Fibroblast of gingiva (primary cell): ENCODE results near the gene LPO.

ENCODE experiments used
- DNase-seq: peaks from one replicate; pipeline ENCODE4 v3.0.0-alpha.2; 2011; ENCODE audit warnings: low read depth

The LPO gene

DNA sequence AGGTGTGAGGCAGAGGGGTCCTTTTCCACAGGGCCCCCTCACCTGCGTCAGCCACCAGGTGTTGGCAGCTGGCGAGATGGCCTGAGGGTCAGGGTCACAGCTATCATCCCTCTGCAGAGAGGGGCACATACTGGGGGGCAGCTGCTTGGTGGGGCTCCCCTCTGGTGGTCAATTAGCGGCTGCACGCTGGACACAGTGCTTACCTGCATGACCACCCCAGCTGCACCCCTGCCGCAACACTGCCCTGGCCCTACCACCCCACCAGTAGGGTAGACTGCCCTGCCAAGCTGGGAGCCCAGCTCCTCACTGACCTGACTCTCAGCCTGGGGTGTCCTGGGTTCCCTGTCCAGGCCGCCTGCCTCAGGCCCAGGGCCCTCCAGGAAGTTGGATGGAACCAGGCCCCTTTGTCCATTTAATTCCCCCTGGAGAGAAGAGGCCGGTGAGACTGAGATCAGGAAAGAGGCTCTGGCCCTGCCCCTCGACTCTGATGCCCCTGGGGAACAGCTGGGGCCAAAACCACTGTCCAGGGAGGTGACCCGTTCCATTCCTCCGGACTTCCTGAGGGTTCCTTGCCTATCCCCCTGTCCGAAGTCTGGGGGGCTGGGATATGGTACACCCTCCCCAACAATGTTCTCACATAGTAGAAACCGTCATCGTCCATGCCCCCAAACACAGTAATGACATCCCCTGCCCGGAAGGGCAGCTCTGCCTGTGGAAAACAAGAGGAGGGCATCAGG lies 66.5 kb downstream of the LPO start:
- no peak for DNase-seq

DNA sequence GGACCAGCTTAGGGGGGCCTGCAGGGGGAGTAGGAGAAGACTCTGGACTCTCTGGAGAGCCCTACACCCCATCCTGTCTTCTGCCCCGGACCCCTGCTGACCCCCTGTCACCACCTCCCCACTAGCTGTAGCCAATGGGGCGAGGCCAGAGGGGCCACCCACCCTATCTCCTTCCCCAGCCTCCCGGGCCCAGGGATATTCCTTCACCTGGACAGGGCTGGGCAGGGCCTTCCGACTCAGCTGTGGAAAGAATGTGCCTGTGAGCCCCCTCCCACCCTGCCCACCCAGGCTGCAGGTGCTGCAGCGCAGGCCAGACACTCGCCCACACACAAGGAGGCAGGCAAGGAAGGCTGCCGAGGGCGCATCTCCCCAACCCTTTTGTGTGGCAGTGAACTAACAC lies 67.2 kb downstream of the LPO start:
- no peak for DNase-seq

DNA sequence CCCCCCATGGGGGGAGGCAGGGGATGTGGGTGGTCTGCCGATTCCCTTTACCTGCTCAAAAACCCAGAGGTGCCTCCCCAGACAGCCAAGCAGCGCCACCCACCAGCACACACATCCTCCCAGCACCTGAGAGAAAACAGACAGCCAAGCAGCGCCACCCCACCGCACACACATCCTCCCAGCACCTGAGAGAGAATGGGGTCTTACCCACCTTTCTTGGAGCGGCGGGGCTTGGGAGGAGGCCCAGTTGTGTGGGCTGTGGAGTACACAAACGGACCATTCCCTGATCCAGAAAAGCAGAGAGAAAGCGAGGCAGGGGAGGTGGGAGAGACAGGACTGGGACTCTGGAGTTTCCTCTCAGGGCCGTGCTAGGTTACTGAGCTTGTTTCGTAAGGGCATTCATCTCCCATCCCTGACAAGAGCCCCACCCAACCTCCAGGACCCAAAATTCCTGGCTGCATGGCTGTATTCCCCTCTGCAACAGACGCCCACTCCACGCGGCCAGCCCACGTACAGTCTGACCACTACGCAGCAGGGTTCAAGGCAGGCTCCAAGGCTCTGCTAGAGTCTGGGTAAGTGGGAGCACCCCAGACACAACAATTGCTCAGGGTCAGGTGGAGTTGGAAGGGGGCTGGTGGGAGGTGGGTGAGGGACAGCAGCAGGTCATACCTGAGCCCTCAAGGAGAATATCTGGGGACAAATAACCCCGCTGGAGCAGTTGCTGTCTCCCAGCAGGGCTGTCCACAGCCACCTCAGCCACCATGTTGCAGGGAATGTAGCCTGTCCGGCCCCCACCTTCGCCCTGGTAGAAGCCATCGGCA lies 68.0 kb downstream of the LPO start:
- no peak for DNase-seq

DNA sequence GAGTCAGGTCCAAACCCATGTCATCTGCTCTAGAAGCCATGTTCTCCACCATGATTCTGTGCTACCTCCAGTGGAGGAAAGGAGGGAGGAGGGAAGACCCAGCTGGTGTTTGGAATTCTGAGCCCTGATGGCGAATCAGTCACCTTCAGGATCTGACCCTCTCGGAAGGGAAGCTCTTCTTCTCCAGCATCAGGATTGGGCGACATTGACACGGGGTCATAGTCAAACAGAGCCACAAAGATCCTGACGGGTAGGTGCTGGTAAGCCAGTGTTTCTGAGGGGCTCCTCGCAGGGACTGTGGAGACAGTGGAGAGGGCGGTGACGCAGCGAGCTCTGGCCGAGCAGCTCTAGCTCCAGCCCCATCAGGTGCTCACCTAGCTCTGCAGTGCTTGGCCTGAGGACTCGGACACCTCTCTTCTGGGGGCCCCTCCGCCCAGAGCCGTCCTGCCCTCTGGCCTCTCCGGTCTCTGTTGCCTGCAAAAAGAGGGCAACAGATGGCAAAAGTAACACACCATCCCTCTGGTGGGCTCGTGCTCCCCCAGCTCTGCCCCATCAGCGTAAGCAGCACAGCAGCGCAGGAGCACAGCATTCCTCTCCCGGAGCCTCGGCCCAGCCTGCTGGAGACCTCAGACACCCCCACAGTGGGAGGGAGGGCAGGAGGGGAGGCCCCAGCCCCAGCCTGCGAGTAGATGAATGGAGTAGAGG lies 69.2 kb downstream of the LPO start:
- no peak for DNase-seq

DNA sequence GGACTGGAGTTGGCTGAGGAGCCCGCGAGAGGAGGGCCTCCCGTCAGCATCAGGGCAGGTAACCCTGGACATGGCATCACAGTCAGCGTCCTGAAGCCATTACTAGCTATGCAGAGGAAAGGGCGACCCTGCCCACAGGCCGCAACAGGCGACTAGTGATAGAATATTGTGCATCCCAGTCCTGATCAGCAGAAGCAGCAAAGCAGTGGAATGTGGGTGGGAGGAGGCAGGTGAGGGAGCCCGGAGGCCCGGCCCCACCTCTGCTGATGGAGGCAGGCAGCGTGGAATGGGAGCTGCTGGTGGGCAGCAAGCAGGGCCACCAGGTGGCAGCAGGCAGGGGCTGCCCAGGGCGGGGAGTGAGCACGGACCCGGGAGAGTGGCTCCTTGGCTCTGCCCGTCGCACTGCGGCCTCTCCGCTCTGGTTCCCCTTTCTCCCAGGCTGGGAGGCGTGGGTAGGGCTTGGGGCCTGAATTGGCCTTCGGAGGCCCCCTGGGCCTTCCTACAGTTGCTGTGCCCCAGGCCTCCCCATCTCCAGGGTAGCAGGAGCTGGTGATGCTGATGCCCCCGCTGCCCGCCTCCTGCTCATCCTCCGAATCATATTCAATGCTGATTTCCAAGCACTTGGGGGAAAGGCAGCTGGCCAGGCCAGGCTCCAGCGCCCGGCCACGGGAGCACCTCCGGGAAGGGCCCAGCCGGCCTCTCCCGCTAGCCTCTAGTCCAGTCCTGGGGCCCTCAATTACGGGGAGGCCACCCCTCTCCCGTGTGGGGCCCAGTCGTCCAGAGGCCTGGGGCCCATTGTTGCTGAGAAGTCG lies 70.0 kb downstream of the LPO start:
- DNase-seq: no peak

DNA sequence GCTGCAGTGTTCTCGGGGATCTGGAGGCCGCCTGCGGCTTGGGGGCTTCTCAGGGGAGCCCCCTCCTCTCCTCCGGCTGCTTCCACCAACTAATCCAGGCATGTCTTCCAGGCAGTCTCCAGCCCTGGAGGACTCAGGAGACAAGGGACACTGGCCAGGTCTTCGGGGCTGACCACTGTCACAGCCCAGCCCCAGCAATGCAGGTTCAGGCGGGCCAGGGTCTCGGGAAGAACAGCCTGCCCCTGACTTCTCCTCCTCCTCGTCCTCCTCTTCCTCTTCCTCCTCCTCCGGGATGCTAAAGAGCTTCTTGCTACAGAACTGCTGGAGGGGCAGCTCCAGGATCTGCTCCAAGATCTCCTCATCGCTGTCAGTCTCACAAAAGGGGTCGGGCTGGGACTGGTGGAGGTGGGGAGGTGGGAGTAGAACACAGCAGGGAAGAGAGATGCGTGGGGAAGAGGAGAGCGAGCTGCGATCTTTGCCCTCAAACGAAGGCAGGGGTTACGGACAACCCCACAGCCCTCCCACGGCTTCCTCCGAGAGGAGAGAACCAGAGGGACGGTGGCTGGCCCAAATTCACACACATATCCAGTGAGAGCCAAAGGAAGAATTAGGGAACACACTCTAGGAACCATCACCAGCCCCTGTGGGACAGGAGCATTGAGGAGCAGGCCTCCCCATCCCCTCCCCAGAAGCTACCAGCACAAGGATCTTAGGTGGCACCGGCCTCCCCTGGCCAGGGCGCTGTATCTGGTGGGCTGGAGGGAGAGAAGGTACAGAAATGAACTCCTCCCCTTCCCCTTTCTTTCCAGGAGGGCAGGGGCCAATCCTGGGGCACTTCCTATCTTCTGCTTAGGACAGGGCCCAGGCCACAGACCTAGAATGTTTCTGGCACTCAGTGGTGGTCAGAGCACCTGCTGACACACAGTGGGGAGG lies 70.9 kb downstream of the LPO start:
- no peak for DNase-seq

DNA sequence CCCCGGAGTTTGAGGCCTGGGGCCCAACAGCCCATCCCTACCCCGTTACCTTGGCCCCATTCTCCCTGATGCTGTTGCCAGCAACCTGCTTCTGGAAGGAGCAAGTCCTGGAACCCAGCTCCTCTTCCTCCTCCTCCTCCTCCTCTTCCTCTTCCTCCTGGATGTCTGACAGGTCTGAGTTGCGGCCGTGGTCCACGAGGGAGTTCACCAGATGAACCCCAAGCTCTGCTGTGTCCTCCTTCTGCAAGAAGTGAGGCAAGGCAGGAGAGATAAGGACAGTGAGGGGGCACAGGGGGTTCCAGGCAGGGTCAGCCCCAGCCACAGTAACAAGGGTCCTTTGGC lies 71.5 kb downstream of the LPO start:
- no peak for DNase-seq

DNA sequence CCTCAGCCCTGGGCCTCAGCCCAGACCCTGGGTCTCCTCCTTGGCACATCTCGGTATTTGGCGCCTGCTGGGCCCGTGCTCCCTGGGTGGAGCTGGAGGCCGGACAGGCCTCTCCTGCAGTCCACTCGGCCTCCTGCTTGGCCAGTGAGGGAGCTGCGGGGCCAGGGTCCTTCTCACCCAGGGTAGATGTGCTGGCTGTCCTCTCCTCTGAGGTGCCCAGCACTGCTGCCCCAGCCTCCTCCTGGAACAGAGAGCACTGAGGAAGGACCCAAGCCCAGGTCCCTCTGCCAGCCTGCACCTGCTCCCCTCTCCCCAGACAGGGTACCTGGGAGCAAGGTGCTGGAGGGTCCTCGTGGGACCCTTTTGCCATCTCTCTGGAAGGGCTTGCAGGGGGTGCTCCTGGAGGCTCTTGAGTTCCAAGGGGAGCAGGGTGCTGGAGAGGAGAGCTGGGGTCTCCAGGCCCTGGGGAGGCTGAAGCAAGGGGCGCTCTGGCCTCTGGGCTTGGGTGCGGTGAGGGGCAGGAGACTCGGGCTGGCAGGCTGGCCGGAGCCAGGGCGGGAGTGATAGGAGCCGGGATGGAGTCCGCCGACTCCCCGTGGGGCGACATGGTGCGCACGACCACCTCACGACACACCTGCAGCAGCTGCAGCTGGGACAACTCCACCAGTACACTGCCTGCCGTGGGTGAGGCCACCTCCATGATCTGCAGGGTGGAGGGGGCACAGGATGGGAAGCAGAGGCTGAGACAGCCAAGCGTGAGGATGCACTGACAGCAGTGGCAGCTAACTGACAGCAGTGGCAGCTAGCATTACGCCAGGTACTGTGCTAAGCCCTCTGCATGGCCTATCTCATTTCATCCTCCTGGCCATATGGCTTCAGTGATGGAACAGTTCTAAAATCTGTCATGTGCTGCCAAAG lies 72.4 kb downstream of the LPO start:
- no peak for DNase-seq

DNA sequence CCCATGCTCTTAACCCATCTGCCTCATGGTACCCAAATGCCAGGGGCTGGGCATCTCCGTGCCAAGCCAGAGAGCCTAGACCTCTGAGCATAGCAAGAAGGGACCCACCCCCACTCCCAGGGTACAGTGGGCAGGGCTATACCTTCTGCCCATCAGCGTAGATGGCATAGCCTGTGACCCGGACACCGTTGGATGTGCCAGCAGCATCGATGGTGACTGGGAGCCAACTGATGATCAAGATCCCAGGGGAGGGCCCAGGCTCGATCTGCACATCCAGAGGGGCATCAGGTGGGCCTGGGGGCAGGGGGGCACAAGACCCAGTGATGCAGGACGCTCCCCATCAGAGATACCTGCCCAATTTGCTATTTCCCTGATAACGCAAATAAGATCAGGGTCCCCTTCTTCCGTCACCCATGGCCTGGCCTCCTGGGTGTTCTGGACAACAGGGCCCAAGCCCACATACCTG lies 73.1 kb downstream of the LPO start:
- no peak for DNase-seq

DNA sequence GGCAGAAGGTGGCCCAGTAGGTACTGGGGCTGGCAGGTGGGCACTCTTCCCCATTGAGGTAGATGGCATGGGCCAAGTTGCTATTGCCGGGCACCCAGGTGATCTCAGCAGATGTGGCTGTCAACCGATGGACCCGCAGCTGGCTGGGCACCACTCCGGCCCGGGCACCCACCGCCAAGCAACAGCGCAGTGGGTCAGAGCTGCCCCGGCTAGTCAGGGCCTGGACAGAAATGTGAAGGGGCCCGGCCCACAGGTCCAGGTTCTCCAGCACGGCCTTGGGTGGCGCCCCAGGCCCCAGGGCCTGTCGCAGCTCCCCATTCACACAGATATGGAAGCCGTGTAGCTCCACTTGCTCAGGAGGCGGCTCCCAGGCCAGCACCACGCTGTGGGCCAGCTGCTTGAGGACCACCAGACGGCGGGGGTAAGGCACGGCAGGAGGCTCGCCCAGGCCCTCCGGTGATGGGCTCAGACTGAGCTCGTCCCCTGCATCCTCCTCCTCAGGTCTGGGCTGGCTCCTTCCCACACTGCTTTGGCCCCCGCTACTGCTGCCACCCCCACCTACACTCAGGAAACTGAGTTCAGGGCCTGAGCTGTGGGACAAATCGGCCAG lies 73.7 kb downstream of the LPO start:
- DNase-seq: no peak

DNA sequence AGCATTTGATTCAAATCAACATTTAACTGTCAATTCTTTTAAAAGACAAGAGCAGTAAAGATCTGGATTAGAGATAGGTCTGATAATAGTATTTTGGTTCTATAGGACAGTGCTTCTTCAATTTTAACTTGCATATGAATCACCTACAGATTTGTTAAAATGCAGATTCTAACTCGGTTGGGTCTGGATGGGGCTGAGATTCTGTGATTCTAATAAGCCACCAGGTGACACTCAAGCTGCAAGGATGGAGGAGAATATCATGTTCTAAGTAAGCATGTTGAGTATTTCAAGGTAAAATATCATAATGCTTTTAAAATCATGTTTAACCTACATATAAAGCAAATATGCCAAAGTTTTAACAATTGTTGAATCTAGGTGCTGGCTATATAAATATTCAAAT lies 74.4 kb downstream of the LPO start:
- no peak for DNase-seq

DNA sequence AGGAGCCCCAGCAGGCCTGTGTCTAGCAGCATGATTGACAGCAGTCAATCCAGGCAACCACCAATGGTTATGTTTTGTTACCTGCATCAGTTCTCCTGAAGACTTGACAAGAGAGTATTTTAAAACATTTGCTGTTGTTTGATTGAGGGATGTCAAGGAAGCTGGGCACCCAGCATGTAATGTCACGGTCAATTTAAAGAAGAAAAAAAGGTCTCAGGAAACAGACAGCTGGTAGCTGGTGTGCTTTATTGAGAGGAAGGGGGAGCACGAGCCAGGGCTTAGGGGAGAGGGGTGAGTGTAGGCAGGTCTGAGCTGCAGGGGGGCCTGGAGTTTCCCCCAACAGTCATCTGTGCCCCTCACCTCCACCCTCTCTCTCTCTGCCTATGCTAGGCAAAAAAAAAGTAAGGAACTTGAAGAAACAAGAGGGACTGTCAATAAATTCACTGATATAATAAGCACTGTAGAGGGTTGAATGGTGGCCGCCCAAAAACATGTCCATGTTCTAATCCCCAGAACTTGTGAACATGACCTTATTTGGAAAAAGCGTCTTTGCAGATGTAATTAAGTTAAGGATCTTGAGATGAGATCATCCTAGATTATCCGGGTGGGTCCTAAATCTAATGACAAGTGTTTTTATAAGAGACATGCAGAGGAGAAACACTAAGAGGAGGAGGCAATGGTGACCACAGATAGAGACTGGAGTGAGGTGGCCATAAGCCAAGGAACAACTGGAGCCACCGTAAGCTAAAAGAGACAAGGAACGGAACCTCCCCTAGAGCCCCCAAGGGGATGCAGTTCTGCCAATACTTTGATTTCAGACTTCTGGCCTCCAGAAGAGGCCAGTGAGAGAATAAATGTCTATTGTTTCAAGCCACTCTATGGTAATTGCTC lies 75.7 kb downstream of the LPO start:
- no peak for DNase-seq

DNA sequence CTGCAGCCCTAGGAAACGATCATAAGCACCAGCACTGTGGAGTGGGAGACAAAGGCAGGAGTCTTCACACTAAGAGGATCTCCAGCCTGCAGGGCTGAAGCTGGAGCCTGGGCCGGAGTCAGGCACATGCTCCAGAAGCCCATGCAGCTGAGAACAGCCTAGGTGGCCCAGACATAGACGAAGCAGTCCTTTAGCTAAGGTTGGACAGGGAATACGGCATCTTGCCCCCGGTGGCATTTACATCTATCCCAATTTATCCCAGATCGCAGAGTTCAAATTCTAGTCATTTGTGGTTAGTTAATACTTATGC lies 76.3 kb downstream of the LPO start:
- DNase-seq: no peak

DNA sequence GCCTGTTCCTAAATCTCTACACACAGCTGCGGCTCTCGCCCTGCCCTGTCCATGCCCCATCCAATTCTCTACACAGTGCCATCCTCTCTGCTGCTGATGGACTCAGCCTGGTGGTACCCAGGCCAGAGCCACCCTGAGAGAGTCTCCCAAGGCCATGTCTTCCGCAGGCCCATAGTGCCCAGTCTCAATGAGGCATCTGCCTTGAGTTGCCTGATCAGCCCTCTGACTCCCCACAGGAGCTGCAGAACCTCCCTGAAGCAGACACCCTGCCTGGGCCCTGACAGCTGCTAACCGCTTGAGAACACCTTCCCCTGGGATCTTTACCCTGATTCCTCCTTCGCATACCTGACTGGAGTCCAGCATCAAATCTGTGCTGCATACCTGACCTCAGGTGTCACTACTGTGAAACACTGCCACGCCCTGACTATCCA lies 76.9 kb downstream of the LPO start:
- DNase-seq: no peak

DNA sequence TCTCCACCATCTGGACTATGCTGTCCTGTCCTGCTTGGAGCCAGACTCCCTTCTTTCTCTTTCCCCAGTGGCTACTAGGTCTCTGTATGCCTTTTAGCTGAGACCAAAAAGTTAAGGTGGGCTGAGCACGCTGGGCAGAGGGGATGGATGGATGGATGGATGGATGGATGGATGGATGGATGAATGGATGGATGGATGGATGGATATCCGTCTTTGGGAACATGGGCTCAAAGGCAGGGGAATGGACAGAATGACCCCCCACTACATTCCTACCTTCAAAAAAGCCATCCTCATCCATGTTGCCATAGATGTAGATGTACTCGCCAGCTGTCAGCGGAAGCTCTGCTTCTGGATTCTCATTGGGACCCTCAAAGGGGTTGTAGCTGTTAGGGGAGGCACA lies 77.4 kb downstream of the LPO start:
- DNase-seq: no peak

DNA sequence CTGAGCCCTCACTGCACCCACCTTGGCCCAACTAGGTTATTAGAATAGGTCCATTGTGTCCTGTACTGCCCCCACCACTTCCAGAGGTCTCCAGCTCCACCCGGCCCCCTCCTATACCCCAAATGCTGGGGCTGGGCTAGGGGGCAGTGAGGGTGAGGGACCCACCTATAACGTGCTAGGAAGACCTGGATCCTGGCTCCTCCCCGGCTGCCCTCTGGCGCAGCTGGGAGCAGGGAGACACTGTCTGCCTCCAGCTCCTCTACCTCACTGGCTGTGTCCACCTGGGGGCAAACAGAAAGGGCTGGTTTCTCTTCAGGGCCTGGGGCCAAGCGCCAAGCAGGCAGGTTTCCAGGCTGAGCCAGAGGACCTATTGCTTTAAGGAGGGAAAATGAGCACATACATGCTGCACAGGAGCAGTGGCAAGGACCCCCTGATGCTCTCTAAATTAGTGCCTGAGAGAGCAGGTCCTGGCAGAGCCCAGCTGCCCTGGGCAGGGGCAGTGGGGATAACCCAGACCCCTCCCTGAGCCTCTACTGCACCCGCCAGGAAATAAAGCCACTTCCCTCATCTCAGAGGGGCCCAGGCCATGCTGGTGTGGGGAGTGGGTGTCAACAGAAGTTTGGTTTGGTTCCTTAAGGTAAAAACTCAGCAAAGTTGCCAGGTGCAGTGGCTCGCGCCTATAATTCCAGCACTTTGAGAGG lies 78.0 kb downstream of the LPO start:
- DNase-seq: no peak

DNA sequence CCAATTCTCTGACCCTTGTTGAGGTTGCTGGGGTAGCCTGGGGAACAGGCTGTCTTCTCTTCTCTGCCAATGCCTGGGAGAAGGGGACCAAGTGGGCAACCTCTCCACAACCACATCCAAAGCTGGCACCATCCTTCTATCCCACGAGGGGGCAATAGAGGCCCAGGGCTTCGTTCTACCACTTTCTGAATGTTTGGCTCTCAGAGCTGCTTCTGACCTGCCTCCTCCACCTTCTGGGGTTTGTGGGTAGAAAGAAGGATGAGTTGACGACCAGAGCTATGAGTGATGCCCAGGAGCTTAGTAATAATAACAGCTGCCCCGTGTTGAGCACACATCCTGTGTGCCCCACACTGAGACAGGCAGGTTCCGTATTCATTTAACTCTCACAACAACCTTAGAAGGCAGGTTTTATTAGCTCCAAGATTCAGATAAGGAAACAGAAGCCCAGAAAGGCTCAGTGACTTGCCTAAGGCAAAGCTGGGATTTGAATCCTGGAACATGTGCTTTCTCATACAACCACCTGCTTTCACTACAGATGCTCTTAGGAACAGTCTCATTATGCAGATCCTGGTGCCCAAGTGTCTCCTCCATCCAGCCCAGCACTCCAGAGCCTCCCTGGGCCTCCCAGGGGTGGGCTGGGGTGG lies 79.2 kb downstream of the LPO start:
- no peak for DNase-seq
